ENCODE measurements around the gene ATXN7L1. TPM values are rescaled to one million over a fixed set of nuclear protein-coding genes. Genes with fewer than 3 reads are reported as not detected.

The ATXN7L1 gene
- total and polyA plus RNA-seq, 2 of the 13 experiments (the other 11 are each of a cell fraction or from before 2014, with no cell fraction given): 4.1 to 7.8 TPM

DNA sequence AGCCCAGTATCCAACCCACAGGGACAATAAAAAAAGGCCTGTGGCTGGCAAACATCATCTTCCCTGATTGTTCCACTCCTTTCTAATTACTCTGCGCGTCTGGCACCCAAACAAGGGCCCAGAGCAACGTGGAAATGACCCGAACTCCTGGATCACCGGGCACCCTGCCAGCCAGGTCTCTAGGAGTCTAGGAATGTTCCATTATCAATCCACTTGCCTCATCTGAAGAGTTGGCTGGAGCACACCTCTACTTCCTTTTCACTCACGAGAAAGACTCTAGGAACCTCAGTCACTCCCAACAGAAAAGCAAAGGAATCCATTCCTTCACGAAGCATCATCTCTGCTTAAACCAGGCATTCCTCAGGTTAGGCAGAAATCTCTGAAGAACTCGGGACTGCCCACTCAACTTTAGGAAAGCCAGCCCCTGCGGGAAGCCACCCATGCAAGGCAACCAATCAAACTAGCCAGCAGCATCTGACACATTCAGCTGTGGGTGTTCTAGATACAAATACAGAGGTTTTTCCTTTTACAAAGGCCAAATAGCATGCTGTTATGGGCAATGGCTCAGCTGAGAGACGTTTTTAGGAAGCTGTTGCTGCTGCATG is 37.7 kb downstream of the ATXN7L1 start:
- no peaks in the 10 kb centered on the region for H3K9me3 ChIP-seq (ENCODE audit: low read length)
- 80% methylated on average over 10 of the region's 10 CpGs for WGBS (ENCODE audit: low lambda C conversion rate)
- peaks cover 0 to 2% of the 10 kb centered on the region in 2 experiments; a peak in 2 of 5 replicates for H3K36me3 ChIP-seq (replicated peaks in 1 of 2; ENCODE audit: control insufficient read depth in 1 of 2, insufficient read depth in 2 of 2, low read length in 2 of 2)
- H4K20me1 ChIP-seq (ENCODE audit: insufficient read depth, low read length): no peaks in the 10 kb centered on the region
- TF ChIP-seq, protein P1, sequence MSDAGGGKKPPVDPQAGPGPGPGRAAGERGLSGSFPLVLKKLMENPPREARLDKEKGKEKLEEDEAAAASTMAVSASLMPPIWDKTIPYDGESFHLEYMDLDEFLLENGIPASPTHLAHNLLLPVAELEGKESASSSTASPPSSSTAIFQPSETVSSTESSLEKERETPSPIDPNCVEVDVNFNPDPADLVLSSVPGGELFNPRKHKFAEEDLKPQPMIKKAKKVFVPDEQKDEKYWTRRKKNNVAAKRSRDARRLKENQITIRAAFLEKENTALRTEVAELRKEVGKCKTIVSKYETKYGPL (CRISPR knock-in tag; IDR thresholded peaks at IDR 0.05): no peak
- no peak for TF ChIP-seq HDAC2 (CRISPR knock-in tag; IDR thresholded peaks at IDR 0.05)
- BruUV-seq (replicated peaks): no TSS peak
- no peak overlapping the region for H3K9ac ChIP-seq (ENCODE audit: insufficient read depth, low read depth, low read length)
- ChIA-PET CTCF (ENCODE audit: low intra/inter-chr PET ratio, low total read pairs) (no interaction called here), POLR2A (no interaction called here)
- no peak overlapping the region for H3K27ac ChIP-seq (ENCODE audit: extremely low read length, insufficient read depth, low read length)
- H3K27me3 ChIP-seq (ENCODE audit: control insufficient read depth in 1 of 2, insufficient read depth in 2 of 2, low read length in 2 of 2): no peaks in the 10 kb centered on the region
- H3K79me2 ChIP-seq (ENCODE audit: insufficient read depth, low read length): no peaks in the 10 kb centered on the region
- ATAC-seq (no peak), FAIRE-seq (no peak), DNase-seq (ENCODE audit: low spot score) (no peak)
- no peak overlapping the region for H2AFZ ChIP-seq (ENCODE audit: low read length)
- H3K4me3 ChIP-seq (replicated peaks in 1 of 3; ENCODE audit: insufficient read depth in 1 of 3, low read depth in 2 of 3, low read length in 3 of 3): no peak overlapping the region
- in situ Hi-C loops (cut with HindIII; ENCODE audit: extremely low pct_ligation_motif_present, low pct_unique_long_range_greater_than_20kb) (no loop called here), intact Hi-C loops (cut with micrococcal nuclease; ENCODE audit: unreplicated experiment) (no loop called here)
- H3K4me2 ChIP-seq (ENCODE audit: low read depth, low read length): no peak overlapping the region
- peaks cover 17% of the 10 kb centered on the region for H3K4me1 ChIP-seq (ENCODE audit: insufficient read depth, low read length)

DNA sequence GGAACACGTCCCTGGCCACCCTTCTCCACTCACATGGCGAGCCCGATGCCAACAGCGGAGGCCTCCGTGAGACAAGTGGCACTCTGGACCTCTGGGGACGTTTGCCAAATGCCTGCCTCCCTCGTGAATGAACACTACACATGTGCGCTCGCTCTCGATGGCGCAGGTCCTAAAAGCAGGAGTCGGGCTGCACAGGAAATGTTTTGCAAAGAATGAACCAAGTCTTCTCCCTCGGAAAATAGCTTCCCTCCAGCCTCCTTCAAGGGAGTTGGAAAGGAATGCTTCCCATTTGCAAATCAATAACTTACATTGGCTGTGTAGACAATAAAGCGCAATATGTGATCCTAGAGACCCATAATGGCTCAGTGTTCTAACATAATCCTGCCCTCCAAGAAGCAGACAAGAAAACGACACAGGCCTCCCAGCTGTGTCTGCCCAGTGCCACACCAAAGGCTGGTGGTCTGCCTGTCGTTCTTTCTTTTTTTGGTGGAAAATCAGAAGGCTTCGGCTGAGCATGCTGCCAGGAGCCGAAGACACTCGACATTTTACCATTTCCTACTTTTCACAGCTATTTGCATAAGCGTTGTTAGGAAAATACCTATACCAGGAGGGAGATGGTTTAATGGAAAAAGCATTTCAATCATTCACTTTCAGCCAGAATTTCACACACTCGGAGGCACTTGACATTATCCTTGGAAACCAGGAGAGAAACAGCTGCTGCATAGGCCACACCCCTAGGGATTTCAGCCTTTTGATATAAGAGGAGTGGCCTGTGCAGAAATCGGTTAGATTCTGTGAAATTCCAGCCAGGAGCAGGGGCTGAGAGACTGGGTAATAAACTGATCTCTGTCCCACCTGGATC is 38.4 kb downstream of the ATXN7L1 start:
- 96% methylated on average over 21 of the region's 22 CpGs for WGBS (ENCODE audit: low lambda C conversion rate)
- H2AFZ ChIP-seq (ENCODE audit: low read length): no peak overlapping the region
- CTCF ChIA-PET (ENCODE audit: low intra/inter-chr PET ratio, low total read pairs): no interaction called here
- H3K4me1 ChIP-seq (ENCODE audit: insufficient read depth, low read length): peaks cover 17% of the 10 kb centered on the region
- no peak for DNase-seq (ENCODE audit: low spot score)
- no peaks in the 10 kb centered on the region for H3K79me2 ChIP-seq (ENCODE audit: insufficient read depth, low read length)
- H3K4me2 ChIP-seq (ENCODE audit: low read depth, low read length): no peak overlapping the region
- no peak overlapping the region for H3K9ac ChIP-seq (ENCODE audit: insufficient read depth, low read depth, low read length)
- no TSS peak for BruUV-seq (replicated peaks)
- FAIRE-seq: no peak
- no peak overlapping the region for H3K4me3 ChIP-seq (replicated peaks in 1 of 3; ENCODE audit: insufficient read depth in 1 of 3, low read depth in 2 of 3, low read length in 3 of 3)
- no peaks in the 10 kb centered on the region for H3K27me3 ChIP-seq (ENCODE audit: control insufficient read depth in 1 of 2, insufficient read depth in 2 of 2, low read length in 2 of 2)
- no peak for ATAC-seq
- in situ Hi-C loops (cut with HindIII; ENCODE audit: extremely low pct_ligation_motif_present, low pct_unique_long_range_greater_than_20kb): no loop called here
- no peak for TF ChIP-seq ZSCAN20 (CRISPR knock-in tag; IDR thresholded peaks at IDR 0.05; ENCODE audit: borderline replicate concordance)
- TF ChIP-seq KLF13 (CRISPR knock-in tag; IDR thresholded peaks at IDR 0.05): no peak
- TF ChIP-seq, protein P2, sequence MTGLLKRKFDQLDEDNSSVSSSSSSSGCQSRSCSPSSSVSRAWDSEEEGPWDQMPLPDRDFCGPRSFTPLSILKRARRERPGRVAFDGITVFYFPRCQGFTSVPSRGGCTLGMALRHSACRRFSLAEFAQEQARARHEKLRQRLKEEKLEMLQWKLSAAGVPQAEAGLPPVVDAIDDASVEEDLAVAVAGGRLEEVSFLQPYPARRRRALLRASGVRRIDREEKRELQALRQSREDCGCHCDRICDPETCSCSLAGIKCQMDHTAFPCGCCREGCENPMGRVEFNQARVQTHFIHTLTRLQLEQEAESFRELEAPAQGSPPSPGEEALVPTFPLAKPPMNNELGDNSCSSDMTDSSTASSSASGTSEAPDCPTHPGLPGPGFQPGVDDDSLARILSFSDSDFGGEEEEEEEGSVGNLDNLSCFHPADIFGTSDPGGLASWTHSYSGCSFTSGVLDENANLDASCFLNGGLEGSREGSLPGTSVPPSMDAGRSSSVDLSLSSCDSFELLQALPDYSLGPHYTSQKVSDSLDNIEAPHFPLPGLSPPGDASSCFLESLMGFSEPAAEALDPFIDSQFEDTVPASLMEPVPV (CRISPR knock-in tag; IDR thresholded peaks at IDR 0.05): no peak
- TF ChIP-seq ZZZ3 (CRISPR knock-in tag; IDR thresholded peaks at IDR 0.05; ENCODE audit: borderline replicate concordance): no peak
- no peak for TF ChIP-seq ZNF484 (CRISPR knock-in tag; IDR thresholded peaks at IDR 0.05; ENCODE audit: borderline replicate concordance, low read depth)
- TF ChIP-seq DMAP1 (CRISPR knock-in tag; IDR thresholded peaks at IDR 0.05): no peak
- no peak for TF ChIP-seq ZNF207 (IDR thresholded peaks at IDR 0.05; ENCODE audit: borderline replicate concordance)
- TF ChIP-seq, protein P3, sequence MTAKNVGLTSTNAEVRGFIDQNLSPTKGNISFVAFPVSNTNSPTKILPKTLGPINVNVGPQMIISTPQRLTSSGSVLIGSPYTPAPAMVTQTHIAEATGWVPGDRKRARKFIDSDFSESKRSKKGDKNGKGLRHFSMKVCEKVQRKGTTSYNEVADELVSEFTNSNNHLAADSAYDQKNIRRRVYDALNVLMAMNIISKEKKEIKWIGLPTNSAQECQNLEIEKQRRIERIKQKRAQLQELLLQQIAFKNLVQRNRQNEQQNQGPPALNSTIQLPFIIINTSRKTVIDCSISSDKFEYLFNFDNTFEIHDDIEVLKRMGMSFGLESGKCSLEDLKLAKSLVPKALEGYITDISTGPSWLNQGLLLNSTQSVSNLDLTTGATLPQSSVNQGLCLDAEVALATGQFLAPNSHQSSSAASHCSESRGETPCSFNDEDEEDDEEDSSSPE (CRISPR knock-in tag; IDR thresholded peaks at IDR 0.05): no peak
- no peak for TF ChIP-seq ETV5 (CRISPR knock-in tag; IDR thresholded peaks at IDR 0.05; ENCODE audit: borderline replicate concordance)
- no peak for TF ChIP-seq ZC3H13 (CRISPR knock-in tag; IDR thresholded peaks at IDR 0.05)
- no peak for TF ChIP-seq ATF7 (IDR thresholded peaks at IDR 0.05)
- no peak for TF ChIP-seq ATF7 (CRISPR knock-in tag; IDR thresholded peaks at IDR 0.05)
- no peak for TF ChIP-seq ZNF557 (CRISPR knock-in tag; IDR thresholded peaks at IDR 0.05)
- no peak overlapping the region for H3K27ac ChIP-seq (ENCODE audit: extremely low read length, insufficient read depth, low read length)
- no peaks in the 10 kb centered on the region for H4K20me1 ChIP-seq (ENCODE audit: insufficient read depth, low read length)
- H3K36me3 ChIP-seq (replicated peaks in 1 of 2; ENCODE audit: control insufficient read depth in 1 of 2, insufficient read depth in 2 of 2, low read length in 2 of 2): no peaks in the 10 kb centered on the region
- intact Hi-C loops (cut with micrococcal nuclease; ENCODE audit: unreplicated experiment): no loop called here
- POLR2A ChIA-PET: no interaction called here
- no peaks in the 10 kb centered on the region for H3K9me3 ChIP-seq (ENCODE audit: low read length)
